GM12892 (cell line): ENCODE data around the gene OLFM2.

ENCODE experiments used
- POLR2A ChIP-seq: IDR thresholded peaks from 2 replicates; pipeline ENCODE4 v1.6.1; 2011; ENCODE audit warnings: low read depth, low read length, control low read depth
- POLR2AphosphoS5 ChIP-seq: IDR thresholded peaks from 2 replicates; pipeline ENCODE4 v1.6.1; 2011; ENCODE audit warnings: low read depth, low read length, control low read depth
- TAF1 ChIP-seq: IDR thresholded peaks from 2 replicates; pipeline ENCODE4 v1.6.1; 2011; ENCODE audit warnings: low read depth, mild to moderate bottlenecking, control low read depth, low read length, borderline replicate concordance

- TF ChIP-seq POLR2A (no peak), TAF1 (no peak), POLR2AphosphoS5 (no peak)
Observed at GRCh38 chr19:9914001-9914314, 22.4 kb downstream of the OLFM2 start.
